Stimulated activated CD4-positive, alpha-beta T cell treated with anti-CD3 and anti-CD28 coated beads, Interleukin-4, amount 100 ng/mL, for 24 hours (primary cell): ENCODE results near the gene ANGPT4.

Experiments
- DNase-seq: peaks from one replicate; pipeline ENCODE4 v3.0.0-alpha.2; 2020

The ANGPT4 gene

GRCh38 chr20:821046-821730 is 94.9 kb downstream of the ANGPT4 start:
- DNase-seq: no peak

- no peak for DNase-seq
Measured at GRCh38 chr20:820323-820953, 95.7 kb downstream of the ANGPT4 start.
